Measurements from ENCODE around the gene CFAP46. TPM values are rescaled to one million over a fixed set of nuclear protein-coding genes. Genes with fewer than 3 reads are reported as not detected.
"Not testable (repeated sequence)": the region's sequence is repeated elsewhere in the genome, so short reads cannot be mapped to it uniquely, and the experiment has no call there.

Gene CFAP46
- total RNA-seq, 4 donors from 2014 or later: 0.19 to 0.92 (median 0.54) TPM

- intact Hi-C loops (cut with DNase I): no loop called here
- 50 to 66% methylated on average over 7 to 11 of the region's 11 CpGs for WGBS, 2 donors
- no peaks in the 10 kb centered on the region for H3K36me3 ChIP-seq
- H3K27ac ChIP-seq: no peak overlapping the region
- peaks cover 0 to 62% (median 0%) of the 10 kb centered on the region in 4 donors for H3K27me3 ChIP-seq
- no peak overlapping the region for H3K4me3 ChIP-seq
- no peaks in the 10 kb centered on the region for H3K9me3 ChIP-seq
- DNase-seq: no peak
- H3K4me1 ChIP-seq: peaks cover under 1 to 8% (median 5%) of the 10 kb centered on the region in 3 donors
- TF ChIP-seq CTCF (IDR thresholded peaks at IDR 0.05) (no peak), POLR2A (IDR thresholded peaks at IDR 0.05) (peak in 1 of 4 donors; percentile 18)
Observed at GRCh38 chr10:132967540-132967939, 25.2 kb upstream of the CFAP46 start.

- WGBS, 2 donors: 45 to 75% methylated on average over 26 of the region's 26 CpGs
- Histone ChIP-seq H3K27me3 (peaks cover 0 to 49% (median 0%) of the 10 kb centered on the region in 4 donors), H3K4me3 (peak overlapping the region in 3 of 4 donors; percentile 25 to 39 (median 32)), H3K4me1 (peaks cover 8 to 27% (median 10%) of the 10 kb centered on the region in 3 donors), H3K36me3 (no peaks in the 10 kb centered on the region), H3K27ac (peak overlapping the region in 3 of 4 donors; percentile 7 to 69 (median 66)), H3K9me3 (no peaks in the 10 kb centered on the region)
- intact Hi-C loops (cut with DNase I): no loop called here
- DNase-seq: no peak
- no peak for TF ChIP-seq POLR2A (IDR thresholded peaks at IDR 0.05)
- TF ChIP-seq CTCF (IDR thresholded peaks at IDR 0.05): no peak
Observed at GRCh38 chr10:132965411-132966057, 23.2 kb upstream of the CFAP46 start.

GRCh38 chr10:132964707-132965410 lies 22.5 kb upstream of the CFAP46 start:
- peaks cover 8 to 33% (median 10%) of the 10 kb centered on the region in 3 donors for H3K4me1 ChIP-seq
- H3K9me3 ChIP-seq; H3K36me3 ChIP-seq; intact Hi-C loops (cut with DNase I); DNase-seq: not testable (repeated sequence)
- peaks cover 0 to 48% (median 0%) of the 10 kb centered on the region in 4 donors for H3K27me3 ChIP-seq
- WGBS, 2 donors: 22 to 74% methylated on average over 21 to 38 of the region's 43 CpGs
- peak overlapping the region; percentile 25 to 39 (median 30) for H3K4me3 ChIP-seq
- peak overlapping the region in 3 of 4 donors; percentile 7 to 69 (median 66) for H3K27ac ChIP-seq

- WGBS, 2 donors: 89% methylated on average over 14 of the region's 15 CpGs
- no peak for DNase-seq
- Histone ChIP-seq H3K27ac (peak overlapping the region in 2 of 4 donors; percentile 66 to 69), H3K36me3 (no peaks in the 10 kb centered on the region), H3K9me3 (no peaks in the 10 kb centered on the region), H3K4me3 (peak overlapping the region in 3 of 4 donors; percentile 29 to 39 (median 32)), H3K27me3 (peaks cover 0 to 46% (median 0%) of the 10 kb centered on the region in 4 donors), H3K4me1 (peaks cover 8 to 40% (median 10%) of the 10 kb centered on the region in 3 donors)
- no peak for TF ChIP-seq POLR2A (IDR thresholded peaks at IDR 0.05)
- TF ChIP-seq CTCF (IDR thresholded peaks at IDR 0.05): no peak
- intact Hi-C loops (cut with DNase I): no loop called here
Observed at GRCh38 chr10:132964231-132964630, 21.9 kb upstream of the CFAP46 start.

GRCh38 chr10:132963430-132963960 lies 21.1 kb upstream of the CFAP46 start:
- no peaks in the 10 kb centered on the region for H3K9me3 ChIP-seq
- H3K27me3 ChIP-seq: peaks cover 0 to 48% (median 0%) of the 10 kb centered on the region in 4 donors
- H3K4me3 ChIP-seq: no peak overlapping the region
- H3K27ac ChIP-seq: no peak overlapping the region
- DNase-seq: no peak
- H3K4me1 ChIP-seq: peaks cover 8 to 46% (median 10%) of the 10 kb centered on the region in 3 donors
- no peak for TF ChIP-seq POLR2A (IDR thresholded peaks at IDR 0.05)
- no peak for TF ChIP-seq CTCF (IDR thresholded peaks at IDR 0.05)
- intact Hi-C loops (cut with DNase I): no loop called here
- WGBS, 2 donors: 94% methylated on average over 11 to 13 of the region's 14 CpGs
- H3K36me3 ChIP-seq: no peaks in the 10 kb centered on the region

Data from esophagus squamous epithelium (tissue), 5 donors.